Measurements from ENCODE around the gene GUCY2C. TPM values are rescaled to one million over a fixed set of nuclear protein-coding genes. Genes with fewer than 3 reads are reported as not detected.
"Not testable (repeated sequence)": the region's sequence is repeated elsewhere in the genome, so short reads cannot be mapped to it uniquely, and the experiment has no call there.

Gene GUCY2C
- 0.11 TPM for total RNA-seq
- long read RNA-seq, partial matches to known transcripts = 0 of 1 reads
- long read RNA-seq, other reads (novel, unspliced or antisense) = 1 of 1 reads

DNA sequence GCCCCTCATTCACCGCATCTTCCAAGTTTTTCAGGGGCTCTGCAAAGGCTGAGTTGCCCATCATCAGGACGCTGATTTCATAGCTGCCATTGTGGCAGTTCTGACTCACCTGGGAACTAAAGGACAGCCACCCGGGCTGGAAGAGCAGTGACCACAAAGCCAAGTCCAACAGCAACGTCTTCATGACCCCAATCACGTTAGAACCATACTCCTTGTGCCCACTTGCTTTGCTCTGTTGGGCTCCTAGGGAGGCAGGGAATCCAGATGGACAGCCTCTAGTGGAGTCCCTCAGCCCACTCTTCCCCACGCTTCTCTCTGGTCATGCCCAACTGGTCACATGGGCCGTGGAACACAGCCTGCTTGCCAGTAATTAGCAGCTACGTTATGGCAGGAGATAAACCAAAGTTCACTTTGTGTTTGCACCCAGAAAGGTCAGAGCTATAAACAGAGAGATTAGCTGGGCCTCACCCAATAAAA lies at the start of gene GUCY2C:
GUCY2C (minus strand) TSS at position 335 of the 477 bp plus-strand sequence; CDS start at position 184, 151 bp downstream.
- Histone ChIP-seq H3K4me1 (peaks cover 7% of the 10 kb centered on the region), H3K36me3 (no peaks in the 10 kb centered on the region), H3K27me3 (ENCODE audit: low read depth) (no peaks in the 10 kb centered on the region), H3K27ac (replicated peaks) (no peak within 1 kb of the TSS), H3K4me3 (no peak within 1 kb of the TSS), H3K9me3 (replicated peaks) (no peaks in the 10 kb centered on the region)
- TF ChIP-seq, protein P1, sequence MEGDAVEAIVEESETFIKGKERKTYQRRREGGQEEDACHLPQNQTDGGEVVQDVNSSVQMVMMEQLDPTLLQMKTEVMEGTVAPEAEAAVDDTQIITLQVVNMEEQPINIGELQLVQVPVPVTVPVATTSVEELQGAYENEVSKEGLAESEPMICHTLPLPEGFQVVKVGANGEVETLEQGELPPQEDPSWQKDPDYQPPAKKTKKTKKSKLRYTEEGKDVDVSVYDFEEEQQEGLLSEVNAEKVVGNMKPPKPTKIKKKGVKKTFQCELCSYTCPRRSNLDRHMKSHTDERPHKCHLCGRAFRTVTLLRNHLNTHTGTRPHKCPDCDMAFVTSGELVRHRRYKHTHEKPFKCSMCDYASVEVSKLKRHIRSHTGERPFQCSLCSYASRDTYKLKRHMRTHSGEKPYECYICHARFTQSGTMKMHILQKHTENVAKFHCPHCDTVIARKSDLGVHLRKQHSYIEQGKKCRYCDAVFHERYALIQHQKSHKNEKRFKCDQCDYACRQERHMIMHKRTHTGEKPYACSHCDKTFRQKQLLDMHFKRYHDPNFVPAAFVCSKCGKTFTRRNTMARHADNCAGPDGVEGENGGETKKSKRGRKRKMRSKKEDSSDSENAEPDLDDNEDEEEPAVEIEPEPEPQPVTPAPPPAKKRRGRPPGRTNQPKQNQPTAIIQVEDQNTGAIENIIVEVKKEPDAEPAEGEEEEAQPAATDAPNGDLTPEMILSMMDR (IDR thresholded peaks at IDR 0.05; ENCODE audit: borderline replicate concordance) = no peak
- DNase-seq = no peak
- intact Hi-C loops (cut with micrococcal nuclease) = no loop called here

DNA sequence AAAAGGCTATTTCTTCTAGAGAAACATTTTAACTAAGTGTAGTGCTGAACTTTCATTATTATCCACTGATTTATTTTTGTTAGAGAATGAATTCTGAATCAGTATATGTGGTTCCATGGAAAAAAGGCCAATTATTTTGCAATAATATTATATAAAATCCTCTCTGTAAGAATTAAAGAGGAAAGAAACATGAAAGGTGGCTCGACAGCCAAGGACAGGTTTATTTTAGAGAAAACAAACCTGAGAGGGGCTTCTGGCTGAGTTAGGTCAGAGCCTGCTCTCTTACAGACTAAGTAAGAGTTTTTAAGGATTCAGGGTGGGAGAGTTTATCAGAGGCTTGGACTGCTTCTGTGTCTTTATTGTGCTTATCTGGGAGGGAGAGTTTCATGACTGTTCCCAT lies 46.7 kb upstream of the GUCY2C start:
- DNase-seq = no peak
- Histone ChIP-seq H3K9me3 (replicated peaks) (peaks cover 20% of the 10 kb centered on the region), H3K4me3 (no peak overlapping the region), H3K27ac (replicated peaks) (no peak overlapping the region), H3K27me3 (ENCODE audit: low read depth) (no peaks in the 10 kb centered on the region), H3K36me3 (peaks cover 12% of the 10 kb centered on the region), H3K4me1 (no peaks in the 10 kb centered on the region)
- TF ChIP-seq, protein P1 (IDR thresholded peaks at IDR 0.05; ENCODE audit: borderline replicate concordance) = no peak
- intact Hi-C loops (cut with micrococcal nuclease) = no loop called here

DNA sequence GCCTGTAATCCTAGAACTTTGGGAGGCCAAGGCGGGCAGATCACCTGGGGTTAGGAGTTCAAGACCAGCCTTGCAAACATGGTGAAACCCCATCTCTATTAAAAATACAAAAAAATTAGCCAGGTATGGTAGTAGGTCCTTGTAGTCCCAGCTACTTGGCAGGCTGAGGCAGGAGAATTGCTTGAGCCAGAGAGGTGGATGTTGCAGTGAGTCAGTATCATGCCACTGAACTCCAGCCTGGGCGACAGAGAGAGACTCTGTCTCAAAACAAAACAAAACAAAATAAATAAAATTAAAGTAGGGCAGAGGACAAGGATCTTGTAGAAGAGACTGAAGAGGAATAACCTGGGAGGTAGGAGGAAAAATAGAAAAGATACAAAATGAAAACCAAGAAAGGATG lies 45.5 kb upstream of the GUCY2C start:
- Histone ChIP-seq H3K27ac (replicated peaks) (no peak overlapping the region), H3K9me3 (replicated peaks) (peaks cover 20% of the 10 kb centered on the region), H3K27me3 (ENCODE audit: low read depth) (no peaks in the 10 kb centered on the region), H3K4me3 (no peak overlapping the region), H3K4me1 (no peaks in the 10 kb centered on the region), H3K36me3 (peaks cover 12% of the 10 kb centered on the region)
- DNase-seq = no peak
- TF ChIP-seq, protein P1 (IDR thresholded peaks at IDR 0.05; ENCODE audit: borderline replicate concordance) = no peak
- intact Hi-C loops (cut with micrococcal nuclease) = no loop called here

DNA sequence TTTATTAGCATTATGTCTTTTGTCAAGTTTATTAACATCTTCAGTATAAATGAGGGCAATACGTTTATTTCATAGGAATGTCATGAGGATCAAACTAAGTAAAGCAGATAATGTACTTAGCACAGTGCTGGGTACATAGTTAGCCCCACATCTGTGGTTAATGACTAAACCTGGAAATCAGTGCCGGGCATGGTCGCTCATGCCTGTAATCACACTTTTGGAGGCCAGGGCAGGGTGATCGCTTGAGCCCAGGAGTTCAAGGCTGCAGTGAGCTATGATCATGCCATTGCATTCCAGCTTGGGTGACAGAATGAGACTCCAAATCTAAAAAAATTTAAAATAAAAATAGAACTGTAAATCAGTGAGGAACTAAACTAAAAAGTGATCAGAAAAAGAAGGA lies 44.8 kb upstream of the GUCY2C start:
- no peak overlapping the region for H3K4me3 ChIP-seq
- no peak for DNase-seq
- H3K36me3 ChIP-seq = peaks cover 11% of the 10 kb centered on the region
- H3K27me3 ChIP-seq (ENCODE audit: low read depth) = no peaks in the 10 kb centered on the region
- intact Hi-C loops (cut with micrococcal nuclease) = no loop called here
- peaks cover 20% of the 10 kb centered on the region for H3K9me3 ChIP-seq (replicated peaks)
- no peaks in the 10 kb centered on the region for H3K4me1 ChIP-seq
- TF ChIP-seq, protein P1 (IDR thresholded peaks at IDR 0.05; ENCODE audit: borderline replicate concordance) = no peak
- no peak overlapping the region for H3K27ac ChIP-seq (replicated peaks)

DNA sequence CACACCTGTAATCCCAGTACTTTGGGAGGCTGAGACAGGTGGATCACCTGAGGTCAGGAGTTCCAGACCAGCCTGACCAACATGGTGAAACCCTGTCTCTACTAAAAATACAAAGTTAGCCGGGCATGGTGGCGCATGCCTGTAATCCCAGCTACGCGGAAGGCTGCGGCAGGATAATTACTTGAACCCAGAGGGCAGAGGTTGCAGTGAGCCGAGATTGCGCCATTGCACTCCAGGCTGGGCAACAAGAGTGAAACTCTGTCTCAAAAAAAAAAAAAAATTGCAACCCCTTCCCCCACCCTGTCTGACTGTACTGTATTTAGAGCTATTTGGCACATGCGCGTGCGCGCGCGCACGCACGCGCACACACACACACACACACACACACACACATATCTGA lies 40.0 kb upstream of the GUCY2C start:
- DNase-seq; H3K36me3 ChIP-seq; H3K4me3 ChIP-seq; H3K9me3 ChIP-seq (replicated peaks); H3K4me1 ChIP-seq; H3K27me3 ChIP-seq (ENCODE audit: low read depth); H3K27ac ChIP-seq (replicated peaks); intact Hi-C loops (cut with micrococcal nuclease): not testable (repeated sequence)

DNA sequence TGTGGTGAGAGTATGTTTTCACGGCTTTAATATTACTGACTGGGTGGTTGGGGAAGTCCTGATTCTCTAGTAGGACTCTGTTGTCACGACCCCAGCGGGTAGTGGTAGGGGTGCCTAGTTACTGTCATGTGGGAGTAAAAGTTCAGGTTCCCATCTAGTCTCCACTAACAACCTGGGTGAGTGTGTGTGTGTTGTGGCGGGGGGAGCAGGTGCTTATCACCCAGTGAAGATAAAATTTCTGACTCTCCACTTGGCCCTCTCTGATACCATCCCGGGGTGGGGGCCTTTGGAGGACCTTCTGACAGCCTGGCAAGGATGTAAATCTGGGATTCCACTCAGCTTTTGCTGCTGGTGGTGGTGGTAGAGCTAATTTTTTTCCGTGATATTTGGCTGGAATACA lies 35.4 kb upstream of the GUCY2C start:
- DNase-seq = no peak
- TF ChIP-seq, protein P1 (IDR thresholded peaks at IDR 0.05; ENCODE audit: borderline replicate concordance) = no peak
- Histone ChIP-seq H3K27ac (replicated peaks) (no peak overlapping the region), H3K9me3 (replicated peaks) (peaks cover 17% of the 10 kb centered on the region), H3K4me1 (no peaks in the 10 kb centered on the region), H3K4me3 (no peak overlapping the region), H3K36me3 (no peaks in the 10 kb centered on the region), H3K27me3 (ENCODE audit: low read depth) (no peaks in the 10 kb centered on the region)
- intact Hi-C loops (cut with micrococcal nuclease) = no loop called here

Data from left ventricle myocardium inferior (tissue), 1 donor.